K562 (cell line): Measurements from ENCODE around the gene NTN1.

Experiments used
- CTCF ChIP-seq, 3 experiments: IDR thresholded peaks in 2 of 3; conservative IDR thresholded peaks in 1 of 3; 2 replicates each; pipeline ENCODE4 v1.5.1; 2011 to 2012; ENCODE audit warnings: low read length in 3 of 3, mild to moderate bottlenecking in 3 of 3, control low read depth in 2 of 3, improper control_type of control experiment in 1 of 3, inconsistent platforms in 1 of 3, low read depth in 1 of 3, mixed read lengths in 1 of 3, moderate library complexity in 1 of 3; ENCODE audit not compliant: insufficient read depth in 2 of 3
- FOXA1 ChIP-seq: fragments of 450-650 bp; IDR thresholded peaks from 2 replicates; pipeline ENCODE4 v1.6.1; 2016; ENCODE audit warnings: mild to moderate bottlenecking, borderline replicate concordance
- MTA1 ChIP-seq: fragments of 450-650 bp; IDR thresholded peaks from 2 replicates; pipeline ENCODE4 v1.6.1; 2017; ENCODE audit warnings: borderline replicate concordance
- MTA2 ChIP-seq: fragments of 450-650 bp; IDR thresholded peaks from 2 replicates; pipeline ENCODE4 v1.6.1; 2016; ENCODE audit warnings: low read depth
- NFE2 ChIP-seq: IDR thresholded peaks from 2 replicates; pipeline ENCODE4 v1.6.1; 2014; ENCODE audit warnings: antibody characterized with exemption, low read depth
- PPARD ChIP-seq: fragments of 250-450 bp; sonication (Bioruptor Pico); IDR thresholded peaks from 2 replicates; pipeline ENCODE4 v1.8.0; 2022; ENCODE audit warnings: inconsistent platforms, mild to moderate bottlenecking, moderate library complexity
- YY1 ChIP-seq, 3 experiments: IDR thresholded peaks; 2 replicates each; pipeline ENCODE4 v1.6.1; 2011; ENCODE audit warnings: low read length in 2 of 3, mild to moderate bottlenecking in 2 of 3, moderate library complexity in 2 of 3, borderline replicate concordance in 1 of 3, control low read depth in 1 of 3, low read depth in 1 of 3; ENCODE audit not compliant: insufficient read depth in 3 of 3, insufficient replicate concordance in 2 of 3, control insufficient read depth in 1 of 3, insufficient read length in 1 of 3; ENCODE audit errors: extremely low read depth in 1 of 3
- ZBTB34 ChIP-seq: fragments of 250-450 bp; sonication (Bioruptor Pico); IDR thresholded peaks from 2 replicates; pipeline ENCODE4 v1.8.0; 2021; ENCODE audit warnings: mild to moderate bottlenecking, moderate library complexity
- ZBTB49 ChIP-seq: sonication (generic); formaldehyde crosslinking; IDR thresholded peaks from 2 replicates; pipeline ENCODE4 v1.8.0; 2022; ENCODE audit warnings: missing genetic modification reagents, mild to moderate bottlenecking, borderline replicate concordance
- ZNF785 ChIP-seq: fragments of 250-450 bp; sonication (Bioruptor Pico); IDR thresholded peaks from 2 replicates; pipeline ENCODE4 v1.4.0; 2020; ENCODE audit warnings: mild to moderate bottlenecking

GRCh38 chr17:9038380-9038779 is 17.1 kb downstream of the NTN1 start:
- TF ChIP-seq CTCF (IDR thresholded peaks at IDR 0.05 in 2 of 3, conservative IDR thresholded peaks at IDR 0.05 in 1 of 3; ENCODE audit: insufficient read depth in 2 of 3, low read depth in 1 of 3, low read length in 3 of 3), result no peak
- TF ChIP-seq YY1 (IDR thresholded peaks at IDR 0.05; ENCODE audit: borderline replicate concordance in 1 of 3, control insufficient read depth in 1 of 3, extremely low read depth in 1 of 3, insufficient read depth in 3 of 3, insufficient read length in 1 of 3, insufficient replicate concordance in 2 of 3, low read depth in 1 of 3, low read length in 2 of 3), result no peak
- no peak for TF ChIP-seq MTA2
- no peak for TF ChIP-seq MTA1
- TF ChIP-seq FOXA1, result no peak
- TF ChIP-seq ZBTB34, result no peak
- no peak for TF ChIP-seq NFE2
- no peak for TF ChIP-seq ZBTB49
- no peak for TF ChIP-seq PPARD (CRISPR knock-in tag)
- no peak for TF ChIP-seq ZNF785 (CRISPR knock-in tag)
